PC-3 (cell line): ENCODE measurements around the gene SAT2. TPM values are rescaled to one million over a fixed set of nuclear protein-coding genes. Genes with fewer than 3 reads are reported as not detected.

Experiments used
- ATAC-seq: fragments of 200-7000 bp; cut with Tn5 transposase; 2 replicates; pipeline ENCODE4 v1.9.1; 2020; ENCODE audit warnings: mild to moderate bottlenecking, moderate library complexity
- BruUV-seq: library from RNA; stranded (reverse); fragments of 400-500 nt; replicated peaks from 2 replicates; lab custom pipeline; 2021; lab: Mats Ljungman, UMichigan
- CTCF ChIA-PET: fragments of 300-600 bp; sonication (Branson Sonifier 250); formaldehyde crosslinking; loops from one replicate; lab custom pipeline; 2022; ENCODE audit warnings: antibody characterized with exemption; lab: Charles Lee
- POLR2A ChIA-PET: fragments of 300-600 bp; sonication (Branson Sonifier 250); formaldehyde crosslinking; loops from one replicate; lab custom pipeline; 2022; ENCODE audit warnings: antibody characterized with exemption; ENCODE audit not compliant: unreplicated experiment; lab: Charles Lee
- DNase-seq: peaks from one replicate; pipeline ENCODE4 v3.0.0-alpha.2; 2015
- H2AFZ ChIP-seq: fragments of 300-600 bp; sonication (generic); 2 replicates; pipeline ENCODE4 v1.6.0; 2016; ENCODE audit warnings: antibody characterized with exemption, low read length
- H3F3A ChIP-seq: fragments of 300-600 bp; sonication (generic); one replicate; pipeline ENCODE4 v1.6.0; 2017; ENCODE audit warnings: antibody characterized with exemption, low read length, control low read depth, mild to moderate bottlenecking; ENCODE audit not compliant: unreplicated experiment
- H3K27ac ChIP-seq: fragments of 300-600 bp; sonication (generic); 2 replicates; pipeline ENCODE4 v1.5.1; 2016; ENCODE audit warnings: mild to moderate bottlenecking, low read length
- H3K27me3 ChIP-seq: fragments of 300-600 bp; sonication (generic); 2 replicates; pipeline ENCODE4 v1.6.1; 2016; ENCODE audit warnings: low read length, mixed read lengths
- H3K36me3 ChIP-seq: fragments of 300-600 bp; sonication (generic); 2 replicates; pipeline ENCODE4 v1.6.1; 2016; ENCODE audit warnings: low read depth, mixed run types, low read length, mixed read lengths
- H3K4me1 ChIP-seq: fragments of 300-600 bp; sonication (generic); 2 replicates; pipeline ENCODE4 v1.5.1; 2016; ENCODE audit warnings: low read length; ENCODE audit not compliant: insufficient read depth
- H3K4me2 ChIP-seq: fragments of 300-600 bp; sonication (generic); 2 replicates; pipeline ENCODE4 v1.6.0; 2016; ENCODE audit warnings: low read length
- H3K4me3 ChIP-seq: fragments of 300-600 bp; sonication (generic); 2 replicates; pipeline ENCODE4 v1.5.1; 2016; ENCODE audit warnings: mild to moderate bottlenecking, low read length, mixed read lengths
- H3K79me2 ChIP-seq: fragments of 300-600 bp; sonication (generic); 2 replicates; pipeline ENCODE4 v1.6.1; 2017; ENCODE audit warnings: low read length, mixed read lengths
- H3K9ac ChIP-seq: fragments of 300-600 bp; sonication (generic); 2 replicates; pipeline ENCODE4 v1.6.0; 2016; ENCODE audit warnings: mild to moderate bottlenecking, low read length
- H3K9me2 ChIP-seq: fragments of 300-600 bp; sonication (generic); replicated peaks from 2 replicates; pipeline ENCODE4 v1.6.1; 2016; ENCODE audit warnings: mixed run types, low read length, mixed read lengths
- H3K9me3 ChIP-seq: fragments of 300-600 bp; sonication (generic); 2 replicates; pipeline ENCODE4 v1.6.1; 2016; ENCODE audit warnings: low read length, mixed read lengths
- H4K20me1 ChIP-seq: fragments of 300-600 bp; sonication (generic); 2 replicates; pipeline ENCODE4 v1.6.1; 2016; ENCODE audit warnings: low read length, mixed read lengths
- CTCF ChIP-seq: fragments of 300-600 bp; sonication (generic); conservative IDR thresholded peaks from 2 replicates; pipeline ENCODE4 v1.5.1; 2017; ENCODE audit warnings: antibody characterized with exemption, low read depth, mild to moderate bottlenecking, low read length
- EZH2 ChIP-seq: fragments of 300-600 bp; sonication (generic); IDR thresholded peaks from one replicate; pipeline ENCODE4 v1.6.1; 2017; ENCODE audit warnings: antibody characterized with exemption, mild to moderate bottlenecking, low read length; ENCODE audit not compliant: unreplicated experiment
- EZH2phosphoT487 ChIP-seq: fragments of 300-600 bp; sonication (generic); IDR thresholded peaks from 2 replicates; pipeline ENCODE4 v1.6.1; 2018; ENCODE audit warnings: mild to moderate bottlenecking, antibody characterized with exemption, low read length, borderline replicate concordance
- intact Hi-C: fragments of 100-400 bp; cut with micrococcal nuclease; formaldehyde crosslinking; loops from 2 replicates; pipeline ENCODE4 v1.9.0; 2023
- total RNA-seq: library from RNA; depleted of rRNA; stranded (reverse); fragments of >200 nt; gene quantifications from 2 replicates; pipeline ENCODE4 v1.2.3, GENCODE V29; 2014

Gene SAT2
- total RNA-seq, 1 experiment from 2014 or later: 33.1 TPM

GRCh38 chr17:7667656-7668406, 40.2 kb upstream of the SAT2 start:
- intact Hi-C loops: no loop called here
- BruUV-seq: no TSS peak
- Histone ChIP-seq H3K27ac (no peak overlapping the region), H3K9ac (no peak overlapping the region), H3K9me3 (no peaks in the 10 kb centered on the region), H4K20me1 (no peaks in the 10 kb centered on the region), H3K9me2 (no peaks in the 10 kb centered on the region), H3K79me2 (no peaks in the 10 kb centered on the region), H3F3A (no peaks in the 10 kb centered on the region), H3K36me3 (no peaks in the 10 kb centered on the region), H3K4me1 (no peaks in the 10 kb centered on the region), H3K4me3 (no peak overlapping the region), H3K4me2 (no peak overlapping the region), H3K27me3 (no peaks in the 10 kb centered on the region), H2AFZ (no peak overlapping the region)
- no peak for TF ChIP-seq EZH2
- ATAC-seq: no peak
- no peak for DNase-seq
- CTCF ChIA-PET: no interaction called here
- POLR2A ChIA-PET: interaction anchor here (0.6 to 0.7 kb wide), 2 partner anchors 12 to 77 kb away, joined by 4 read pairs; no protein-coding TSS in a partner anchor

- no peak overlapping the region for H3K4me2 ChIP-seq
- H3K4me1 ChIP-seq: no peaks in the 10 kb centered on the region
- H3K9ac ChIP-seq: no peak overlapping the region
- H3K4me3 ChIP-seq: no peak overlapping the region
- H3K36me3 ChIP-seq: no peaks in the 10 kb centered on the region
- intact Hi-C loops: no loop called here
- POLR2A ChIA-PET: no interaction called here
- no TSS peak for BruUV-seq
- H3K27me3 ChIP-seq: 0 out of 2 replicates have a peak, but pooled peaks cover under 1% of the 10 kb centered on the region
- H3K9me3 ChIP-seq: no peaks in the 10 kb centered on the region
- DNase-seq (no peak), ATAC-seq (no peak)
- no peaks in the 10 kb centered on the region for H3K79me2 ChIP-seq
- no peaks in the 10 kb centered on the region for H3F3A ChIP-seq
- no peak overlapping the region for H2AFZ ChIP-seq
- no peaks in the 10 kb centered on the region for H3K9me2 ChIP-seq
- TF ChIP-seq EZH2 (no peak), CTCF (no peak), EZH2phosphoT487 (no peak)
- CTCF ChIA-PET: no interaction called here
- no peak overlapping the region for H3K27ac ChIP-seq
- no peaks in the 10 kb centered on the region for H4K20me1 ChIP-seq
Observed at GRCh38 chr17:7656958-7657609, 29.5 kb upstream of the SAT2 start.

- TF ChIP-seq EZH2 (no peak), EZH2phosphoT487 (no peak), CTCF (no peak)
- no peak overlapping the region for H3K4me2 ChIP-seq
- BruUV-seq: no TSS peak
- no peaks in the 10 kb centered on the region for H3K36me3 ChIP-seq
- no peaks in the 10 kb centered on the region for H3K9me2 ChIP-seq
- ChIA-PET POLR2A (no interaction called here), CTCF (no interaction called here)
- no peaks in the 10 kb centered on the region for H3K9me3 ChIP-seq
- H4K20me1 ChIP-seq: no peaks in the 10 kb centered on the region
- peaks cover 13% of the 10 kb centered on the region for H3K27me3 ChIP-seq
- ATAC-seq (no peak), DNase-seq (no peak)
- H3K9ac ChIP-seq: no peak overlapping the region
- no peak overlapping the region for H3K27ac ChIP-seq
- H3F3A ChIP-seq: no peaks in the 10 kb centered on the region
- intact Hi-C loops: no loop called here
- H3K79me2 ChIP-seq: no peaks in the 10 kb centered on the region
- no peak overlapping the region for H2AFZ ChIP-seq
- no peak overlapping the region for H3K4me3 ChIP-seq
- H3K4me1 ChIP-seq: no peaks in the 10 kb centered on the region; the same call in 1 of the 2 replicates
Observed at GRCh38 chr17:7655541-7655840, 27.9 kb upstream of the SAT2 start.
